Neural progenitor cell (in vitro differentiated cells): ENCODE data around the gene KCNJ15. TPM values are rescaled to one million over a fixed set of nuclear protein-coding genes. Genes with fewer than 3 reads are reported as not detected.
A peak's percentile ranks its signal among the peaks of the same experiment; 100 is the strongest.

ENCODE experiments used
- DNase-seq: peaks from one replicate; pipeline ENCODE4 v3.0.0-alpha.2; 2016; ENCODE audit warnings: low spot score
- H2AFZ ChIP-seq: fragments of 200-600 bp; sonication (generic); replicated peaks from 2 replicates; pipeline ENCODE4 v1.6.1; 2016; ENCODE audit warnings: antibody characterized with exemption
- H3F3A ChIP-seq: fragments of 200-600 bp; sonication (generic); 2 replicates; pipeline ENCODE4 v1.6.1; 2016; ENCODE audit warnings: antibody characterized with exemption, low read depth
- H3K27ac ChIP-seq: fragments of 200-600 bp; sonication (generic); 2 replicates; pipeline ENCODE4 v1.5.1; 2016; ENCODE audit warnings: mild to moderate bottlenecking
- H3K27me3 ChIP-seq: fragments of 200-600 bp; sonication (generic); 2 replicates; pipeline ENCODE4 v1.6.1; 2016; ENCODE audit warnings: mild to moderate bottlenecking, moderate library complexity
- H3K36me3 ChIP-seq: fragments of 200-600 bp; sonication (generic); 2 replicates; pipeline ENCODE4 v1.5.1; 2016
- H3K4me1 ChIP-seq: fragments of 200-600 bp; sonication (generic); 2 replicates; pipeline ENCODE4 v1.6.1; 2016; ENCODE audit warnings: mixed run types
- H3K4me2 ChIP-seq: fragments of 200-600 bp; sonication (generic); 2 replicates; pipeline ENCODE4 v1.6.1; 2016
- H3K4me3 ChIP-seq: fragments of 200-600 bp; sonication (generic); 2 replicates; pipeline ENCODE4 v1.5.1; 2016
- H3K79me2 ChIP-seq: fragments of 200-600 bp; sonication (generic); 2 replicates; pipeline ENCODE4 v1.6.1; 2016; ENCODE audit warnings: low read depth
- H3K9ac ChIP-seq: fragments of 200-600 bp; sonication (generic); 2 replicates; pipeline ENCODE4 v1.6.1; 2016
- H3K9me3 ChIP-seq: fragments of 200-600 bp; sonication (generic); 2 replicates; pipeline ENCODE4 v1.5.1; 2016; ENCODE audit warnings: low read depth
- H4K20me1 ChIP-seq: fragments of 200-600 bp; sonication (generic); 2 replicates; pipeline ENCODE4 v1.6.1; 2016; ENCODE audit warnings: low read depth
- H3K27ac Mint-ChIP-seq: 3 replicates; pipeline ENCODE4 v1.8.0; 2021; ENCODE audit warnings: mixed read lengths
- H3K27me3 Mint-ChIP-seq: 2 replicates; pipeline ENCODE4 v1.8.0; 2022; ENCODE audit warnings: low read depth, mild to moderate bottlenecking, inconsistent platforms, moderate library complexity, mixed read lengths; ENCODE audit not compliant: insufficient read depth
- H3K36me3 Mint-ChIP-seq: 3 replicates; pipeline ENCODE4 v1.8.0; 2021; ENCODE audit warnings: mixed read lengths
- H3K4me1 Mint-ChIP-seq: 3 replicates; pipeline ENCODE4 v1.8.0; 2021; ENCODE audit warnings: mixed read lengths
- H3K4me3 Mint-ChIP-seq: 3 replicates; pipeline ENCODE4 v1.8.0; 2021; ENCODE audit warnings: mild to moderate bottlenecking, moderate library complexity, mixed read lengths
- H3K9me3 Mint-ChIP-seq: 3 replicates; pipeline ENCODE4 v1.8.0; 2020; ENCODE audit warnings: mixed read lengths
- EZH2 ChIP-seq: fragments of 200-600 bp; sonication (generic); IDR thresholded peaks from 2 replicates; pipeline ENCODE4 v1.6.1; 2017; ENCODE audit warnings: antibody characterized with exemption, mild to moderate bottlenecking, moderate library complexity
- EZH2phosphoT487 ChIP-seq: fragments of 200-600 bp; sonication (generic); IDR thresholded peaks from 2 replicates; pipeline ENCODE4 v1.6.1; 2017; ENCODE audit warnings: antibody characterized with exemption
- total RNA-seq: library from RNA; depleted of rRNA; stranded (reverse); fragments of >200 nt; gene quantifications from 2 replicates; pipeline ENCODE4 v1.2.3, GENCODE V29; 2015; ENCODE audit warnings: low replicate concordance
- TF ChIP-seq, protein P1 (sequence below): fragments of 200-600 bp; sonication (generic); IDR thresholded peaks from 2 replicates; pipeline ENCODE4 v1.5.1; 2017; ENCODE audit warnings: antibody characterized with exemption, mild to moderate bottlenecking

KCNJ15 gene
- total RNA-seq, 1 donor from 2014 or later = not detected

DNA sequence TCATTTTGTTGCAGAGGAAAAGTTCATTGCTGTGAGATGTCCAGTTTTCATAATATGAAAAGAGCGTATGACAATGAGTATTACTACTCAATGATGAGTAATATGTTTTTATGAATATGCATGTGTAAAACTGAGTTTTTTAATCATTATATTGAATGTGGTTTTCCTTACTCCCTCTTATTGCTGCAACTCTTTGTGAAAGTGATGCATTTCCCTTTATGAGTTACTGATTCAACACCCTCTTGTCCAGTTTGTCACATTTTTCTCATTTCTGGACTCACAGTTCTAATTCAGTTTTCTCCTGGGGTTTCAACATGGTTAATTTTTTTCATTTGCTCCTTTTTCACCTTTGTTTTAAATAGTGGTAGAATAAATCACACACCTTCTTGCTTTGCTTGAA, 35.2 kb upstream of the KCNJ15 start:
- Histone ChIP-seq H3K36me3 (no peaks in the 10 kb centered on the region), H3K27me3 (no peaks in the 10 kb centered on the region), H4K20me1 (no peaks in the 10 kb centered on the region), H3K27ac (no peak overlapping the region), H3K4me1 (no peaks in the 10 kb centered on the region), H3K4me2 (no peak overlapping the region), H3K9ac (no peak overlapping the region), H3K9me3 (no peaks in the 10 kb centered on the region), H3K79me2 (no peaks in the 10 kb centered on the region), H3K4me3 (no peak overlapping the region), H3F3A (no peaks in the 10 kb centered on the region), H2AFZ (no peak overlapping the region)
- TF ChIP-seq EZH2phosphoT487 (no peak), EZH2 (no peak)
- TF ChIP-seq, protein P1, sequence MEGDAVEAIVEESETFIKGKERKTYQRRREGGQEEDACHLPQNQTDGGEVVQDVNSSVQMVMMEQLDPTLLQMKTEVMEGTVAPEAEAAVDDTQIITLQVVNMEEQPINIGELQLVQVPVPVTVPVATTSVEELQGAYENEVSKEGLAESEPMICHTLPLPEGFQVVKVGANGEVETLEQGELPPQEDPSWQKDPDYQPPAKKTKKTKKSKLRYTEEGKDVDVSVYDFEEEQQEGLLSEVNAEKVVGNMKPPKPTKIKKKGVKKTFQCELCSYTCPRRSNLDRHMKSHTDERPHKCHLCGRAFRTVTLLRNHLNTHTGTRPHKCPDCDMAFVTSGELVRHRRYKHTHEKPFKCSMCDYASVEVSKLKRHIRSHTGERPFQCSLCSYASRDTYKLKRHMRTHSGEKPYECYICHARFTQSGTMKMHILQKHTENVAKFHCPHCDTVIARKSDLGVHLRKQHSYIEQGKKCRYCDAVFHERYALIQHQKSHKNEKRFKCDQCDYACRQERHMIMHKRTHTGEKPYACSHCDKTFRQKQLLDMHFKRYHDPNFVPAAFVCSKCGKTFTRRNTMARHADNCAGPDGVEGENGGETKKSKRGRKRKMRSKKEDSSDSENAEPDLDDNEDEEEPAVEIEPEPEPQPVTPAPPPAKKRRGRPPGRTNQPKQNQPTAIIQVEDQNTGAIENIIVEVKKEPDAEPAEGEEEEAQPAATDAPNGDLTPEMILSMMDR = no peak
- Mint-ChIP-seq H3K27ac (no peak overlapping the region), H3K4me3 (no peak overlapping the region), H3K4me1 (no peaks in the 10 kb centered on the region), H3K27me3 (peaks cover 3% of the 10 kb centered on the region), H3K36me3 (no peaks in the 10 kb centered on the region), H3K9me3 (peaks cover 30% of the 10 kb centered on the region)
- no peak for DNase-seq

DNA sequence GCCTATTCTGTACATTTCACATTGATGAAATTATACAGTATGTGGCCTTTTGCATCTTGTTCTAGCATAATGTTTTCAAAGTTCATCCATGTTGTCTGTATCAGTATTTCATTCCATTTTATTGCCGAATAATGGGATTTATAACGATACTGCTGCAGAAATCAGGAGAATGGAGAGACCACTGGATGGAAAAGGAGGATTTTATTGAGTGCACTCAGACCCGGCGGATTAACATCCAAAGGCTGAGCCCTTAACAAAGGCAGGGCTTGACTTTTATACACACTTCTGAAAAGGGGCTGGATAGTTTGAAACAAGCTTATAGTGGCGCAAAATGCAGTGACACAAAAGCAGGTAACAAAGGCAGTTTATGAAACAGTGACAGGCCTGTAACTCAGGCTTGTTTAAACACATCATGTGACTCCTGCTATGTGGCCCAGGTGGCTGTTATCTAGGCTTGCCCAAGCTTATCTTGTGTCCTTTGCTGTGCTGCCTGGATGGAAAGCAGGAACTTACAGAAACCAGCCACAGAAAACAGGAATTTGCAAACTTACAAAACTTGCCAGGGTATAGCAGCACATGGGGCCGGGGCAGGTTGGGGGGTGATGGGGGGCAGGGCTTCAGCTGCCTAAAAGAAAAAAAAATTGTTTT, 32.8 kb upstream of the KCNJ15 start:
- Histone ChIP-seq H3K27me3 (no peaks in the 10 kb centered on the region), H3F3A (no peaks in the 10 kb centered on the region), H3K4me3 (no peak overlapping the region), H3K9me3 (no peaks in the 10 kb centered on the region), H3K4me1 (no peaks in the 10 kb centered on the region), H3K79me2 (no peaks in the 10 kb centered on the region), H3K27ac (no peak overlapping the region), H3K36me3 (no peaks in the 10 kb centered on the region), H2AFZ (no peak overlapping the region), H3K4me2 (no peak overlapping the region), H3K9ac (no peak overlapping the region), H4K20me1 (no peaks in the 10 kb centered on the region)
- H3K9me3 Mint-ChIP-seq = peaks cover 40% of the 10 kb centered on the region
- H3K36me3 Mint-ChIP-seq = no peaks in the 10 kb centered on the region
- no peak overlapping the region for H3K27ac Mint-ChIP-seq
- no peaks in the 10 kb centered on the region for H3K4me1 Mint-ChIP-seq
- peak; percentile 42 for DNase-seq
- no peak overlapping the region for H3K4me3 Mint-ChIP-seq
- TF ChIP-seq, protein P1 = no peak
- TF ChIP-seq EZH2phosphoT487 = no peak
- no peak for TF ChIP-seq EZH2
- H3K27me3 Mint-ChIP-seq = peaks cover 3% of the 10 kb centered on the region

DNA sequence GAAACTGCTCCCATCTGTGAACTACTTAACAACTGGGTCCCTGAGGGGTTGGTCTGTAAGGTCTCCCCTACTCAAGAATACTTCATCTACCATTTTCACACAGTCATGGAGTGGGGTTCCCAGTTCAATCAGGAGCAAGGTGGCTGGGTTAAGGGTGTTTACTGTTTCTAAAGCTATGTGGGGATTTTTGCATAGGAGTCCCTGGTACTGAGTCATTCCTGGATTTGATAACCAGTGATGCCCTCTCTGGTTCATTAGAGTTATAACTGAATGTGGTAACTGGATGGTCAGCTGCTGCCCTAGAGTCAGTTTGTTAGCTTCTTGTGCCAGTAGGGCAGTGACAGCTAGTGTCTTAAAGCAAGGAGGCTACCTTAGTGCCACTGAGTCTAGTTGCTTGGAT, 29.4 kb upstream of the KCNJ15 start:
- peaks cover 17% of the 10 kb centered on the region for H3K9me3 ChIP-seq
- H3F3A ChIP-seq = no peaks in the 10 kb centered on the region
- no peak overlapping the region for H3K4me2 ChIP-seq
- no peaks in the 10 kb centered on the region for H3K4me1 ChIP-seq
- Mint-ChIP-seq H3K4me3 (no peak overlapping the region), H3K27ac (no peak overlapping the region), H3K9me3 (peaks cover 58% of the 10 kb centered on the region), H3K4me1 (no peaks in the 10 kb centered on the region), H3K36me3 (no peaks in the 10 kb centered on the region), H3K27me3 (peaks cover 2% of the 10 kb centered on the region)
- no peaks in the 10 kb centered on the region for H4K20me1 ChIP-seq
- H3K36me3 ChIP-seq = no peaks in the 10 kb centered on the region
- H3K9ac ChIP-seq = no peak overlapping the region
- no peak for DNase-seq
- no peak overlapping the region for H3K27ac ChIP-seq
- H3K27me3 ChIP-seq = no peaks in the 10 kb centered on the region
- H3K4me3 ChIP-seq = no peak overlapping the region
- TF ChIP-seq EZH2phosphoT487 (no peak), EZH2 (no peak)
- TF ChIP-seq, protein P1 = no peak
- H2AFZ ChIP-seq = no peak overlapping the region
- H3K79me2 ChIP-seq = no peaks in the 10 kb centered on the region
